GM21381 (cell line): Measurements from ENCODE around the gene PIAS2.
"Not testable (repeated sequence)": the region's sequence is repeated elsewhere in the genome, so short reads cannot be mapped to it uniquely, and the experiment has no call there.

Experiments used
- ATAC-seq: cut with Tn5 transposase; IDR thresholded peaks from one replicate; pipeline ENCODE4 v1.9.1; 2021; ENCODE audit warnings: mild to moderate bottlenecking, moderate library complexity; ENCODE audit not compliant: unreplicated experiment

Gene PIAS2

DNA sequence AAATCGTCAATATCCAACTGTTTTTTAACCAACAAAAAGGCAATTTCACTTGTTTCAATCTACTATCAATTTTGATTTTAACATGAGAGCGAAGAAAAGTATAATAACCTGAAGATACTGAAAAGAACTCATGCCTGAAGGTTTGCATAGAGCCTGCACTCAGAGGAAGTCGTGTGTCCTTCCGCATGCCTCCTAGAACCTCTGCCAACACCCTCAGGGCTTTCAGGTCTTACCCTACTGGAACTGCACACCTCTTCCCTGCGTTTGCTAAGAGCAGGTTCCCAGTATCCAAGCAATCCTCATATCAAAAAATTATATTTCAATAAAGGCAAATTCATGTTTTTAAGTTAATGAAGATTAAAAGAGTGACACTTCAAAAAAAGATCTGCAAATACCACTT lies 74.7 kb downstream of the PIAS2 start:
- ATAC-seq, result no peak

- ATAC-seq, result no peak
Measured at GRCh38 chr18:46833899-46834298, 83.4 kb downstream of the PIAS2 start.

DNA sequence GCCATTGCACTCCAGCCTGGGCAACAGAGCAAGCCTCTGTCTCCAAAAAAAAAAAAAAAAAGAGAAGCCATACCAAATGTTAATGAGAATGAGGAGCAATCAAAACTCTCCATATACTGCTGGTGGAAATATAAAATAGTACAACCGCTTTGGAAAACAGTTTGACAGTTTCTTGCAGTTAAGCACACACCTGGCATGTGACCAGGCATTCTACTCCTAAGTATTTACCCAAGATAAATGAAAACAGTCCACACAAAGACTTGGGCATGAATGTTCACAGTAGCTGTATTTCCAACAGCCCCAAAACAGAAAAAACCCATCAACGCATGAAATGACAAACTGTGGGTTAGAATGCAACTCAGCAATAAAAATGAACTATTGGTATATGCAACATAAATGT lies 84.5 kb downstream of the PIAS2 start:
- no peak for ATAC-seq

GRCh38 chr18:46832422-46832821 lies 84.9 kb downstream of the PIAS2 start:
- not testable (repeated sequence) for ATAC-seq

GRCh38 chr18:46831434-46831833 lies 85.9 kb downstream of the PIAS2 start:
- no peak for ATAC-seq

DNA sequence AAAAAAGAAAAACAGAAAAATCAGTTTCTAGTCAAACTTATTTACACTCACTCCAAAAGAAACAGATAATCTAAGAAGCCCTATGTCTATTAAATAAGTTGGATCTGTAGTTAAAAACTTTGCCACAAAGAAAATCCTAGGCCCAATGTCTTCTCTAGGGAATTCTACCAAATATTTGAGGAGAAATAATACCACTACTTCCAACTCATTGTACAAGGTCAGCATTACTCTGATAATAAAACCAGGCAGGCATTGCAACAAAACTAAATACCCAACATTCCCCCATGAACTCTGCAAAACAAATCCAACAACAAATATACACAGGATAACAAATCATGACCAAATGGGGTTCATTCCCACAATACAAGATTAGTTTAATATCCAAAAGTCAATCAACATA lies 86.7 kb downstream of the PIAS2 start:
- no peak for ATAC-seq

DNA sequence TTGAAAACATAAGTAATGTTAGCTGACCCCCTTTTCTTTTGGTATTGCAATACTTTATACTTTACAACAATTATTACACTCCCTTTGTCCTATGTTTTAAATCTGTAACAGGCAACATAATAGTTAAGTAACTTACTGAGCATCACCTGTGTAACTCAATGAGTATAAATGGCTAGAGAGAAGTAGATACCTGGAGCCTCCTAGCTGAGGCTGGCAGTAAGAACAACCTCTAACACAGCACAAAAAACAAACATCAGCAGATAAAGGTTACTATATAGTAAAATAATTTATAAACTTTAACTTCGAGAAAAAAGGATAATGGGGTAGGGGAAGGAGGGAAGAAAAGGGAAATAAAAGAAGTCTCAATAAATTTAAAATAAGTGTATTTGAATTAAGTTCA lies 87.4 kb downstream of the PIAS2 start:
- ATAC-seq, result no peak

GRCh38 chr18:46829531-46829930 lies 87.8 kb downstream of the PIAS2 start:
- ATAC-seq, result no peak

DNA sequence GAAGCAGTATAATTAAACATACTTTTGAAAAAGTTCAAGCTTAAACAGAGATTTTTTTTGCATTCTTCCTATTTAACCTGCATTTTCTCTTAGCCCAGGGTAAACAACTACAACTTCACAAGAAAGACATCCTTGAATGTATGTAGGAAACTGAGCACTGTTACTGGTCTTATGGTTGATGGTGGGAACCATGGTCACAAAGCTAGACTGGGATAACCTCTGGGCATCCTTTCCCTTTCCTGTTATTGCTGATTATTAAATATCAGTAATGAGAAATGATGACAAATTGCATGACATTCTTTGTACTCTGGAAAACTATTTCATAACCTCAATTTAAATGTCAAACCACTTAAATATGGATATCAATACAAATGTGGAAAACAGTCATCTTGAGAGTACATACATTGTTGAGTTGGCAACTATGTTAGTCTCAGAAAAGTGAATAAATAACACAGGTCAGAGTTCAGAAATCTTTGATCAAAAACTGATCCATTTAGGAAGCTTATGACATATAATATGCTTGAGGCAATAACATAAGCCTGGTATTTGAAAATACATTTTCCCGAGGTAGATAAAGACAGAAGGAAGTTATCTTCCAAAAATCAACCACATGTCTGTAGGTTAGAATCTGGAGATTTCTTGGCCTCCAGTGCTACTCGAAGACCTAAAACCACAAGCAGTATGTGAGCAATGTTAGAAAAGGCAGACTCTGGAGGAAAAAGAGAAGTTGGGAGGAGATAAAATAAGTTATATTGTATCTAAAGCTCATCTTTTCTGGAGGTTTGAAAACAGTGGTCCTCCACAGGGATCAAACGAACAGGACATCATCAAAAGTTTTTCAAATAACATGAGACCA lies 95.2 kb downstream of the PIAS2 start:
- ATAC-seq, result no peak

DNA sequence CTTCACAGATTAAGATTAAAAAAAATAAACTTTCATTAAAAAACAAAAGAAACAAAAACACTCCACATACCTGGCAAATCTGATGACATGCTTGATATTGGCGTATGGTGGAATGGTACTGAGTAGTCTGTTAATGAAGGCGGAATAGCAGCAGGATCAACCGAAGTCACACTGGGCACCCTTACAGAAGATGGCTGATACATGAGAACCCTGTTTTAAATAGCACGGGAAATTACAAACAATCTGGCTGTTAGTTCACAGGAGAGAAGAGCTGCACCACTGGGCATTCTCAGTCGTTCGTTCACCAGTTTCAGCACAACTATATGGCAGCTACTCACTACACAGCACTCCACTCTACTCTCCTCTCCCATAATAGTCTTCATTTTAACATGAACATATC lies 96.4 kb downstream of the PIAS2 start:
- ATAC-seq, result no peak

DNA sequence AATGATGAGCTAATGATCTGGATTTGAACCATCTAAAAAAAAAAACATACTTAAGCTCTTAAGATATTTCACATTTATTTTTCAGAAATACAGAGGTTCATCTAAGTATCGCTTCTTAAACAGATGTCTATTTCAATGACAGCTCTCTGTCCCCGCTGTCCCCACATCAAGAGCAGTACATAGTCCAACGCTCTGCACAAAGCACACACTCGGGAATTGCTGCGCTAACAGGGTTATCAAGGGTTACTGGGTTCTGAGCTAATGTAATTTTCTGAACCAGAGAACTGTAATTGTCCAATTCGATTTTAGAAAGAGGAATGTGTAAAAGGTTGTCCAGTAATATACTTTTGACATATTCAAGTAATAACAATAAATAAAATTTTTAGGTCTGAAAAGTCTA lies 101.6 kb downstream of the PIAS2 start:
- no peak for ATAC-seq

GRCh38 chr18:46814399-46814798 lies 102.9 kb downstream of the PIAS2 start:
- ATAC-seq, result no peak

GRCh38 chr18:46812311-46812710 lies 105.0 kb downstream of the PIAS2 start:
- ATAC-seq, result no peak

DNA sequence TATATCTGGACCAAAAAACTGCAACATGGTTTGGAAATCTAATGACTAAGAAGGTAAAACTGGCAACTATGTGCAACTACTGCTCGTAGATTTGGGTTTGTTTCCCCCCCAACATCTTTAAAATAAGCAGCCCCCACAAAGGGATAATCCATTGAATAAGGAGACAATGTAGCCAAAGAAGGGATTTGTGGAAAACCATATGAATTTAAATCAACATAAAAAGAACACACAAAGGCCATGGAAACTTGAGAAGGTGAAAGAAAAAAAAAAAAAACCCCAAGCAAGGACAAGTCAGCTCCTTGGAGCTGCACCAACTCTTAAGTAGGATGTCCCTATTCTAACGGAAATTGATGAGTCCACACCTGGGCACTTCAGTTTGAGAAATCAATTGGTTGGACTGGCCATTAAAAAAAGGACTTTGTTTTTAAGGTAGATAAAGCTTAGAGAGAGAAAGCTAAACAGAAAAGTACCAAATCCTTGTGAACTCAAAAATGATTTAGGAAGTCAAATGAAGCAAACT lies 106.8 kb downstream of the PIAS2 start:
- no peak for ATAC-seq

- no peak for ATAC-seq
Measured at GRCh38 chr18:46809145-46809544, 108.2 kb downstream of the PIAS2 start.

DNA sequence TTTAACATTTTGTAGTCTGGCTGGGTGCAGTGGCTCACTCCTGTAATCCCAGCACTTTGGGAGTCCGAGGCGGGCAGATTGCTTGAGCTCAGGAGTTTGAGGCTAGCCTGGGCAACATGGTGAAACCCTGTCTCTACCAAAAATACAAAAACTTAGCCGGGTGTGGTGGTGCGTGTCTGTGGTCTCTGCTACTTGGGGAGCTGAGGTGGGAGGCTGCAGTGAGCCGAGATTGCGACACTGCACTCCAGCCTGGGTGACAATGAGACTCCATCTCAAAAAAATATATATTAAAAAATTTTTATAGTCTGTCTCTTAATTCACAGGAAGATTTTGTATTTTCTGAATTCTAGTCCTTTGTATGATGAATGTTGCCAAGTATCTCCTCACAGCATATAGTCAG lies 121.4 kb downstream of the PIAS2 start:
- ATAC-seq, result not testable (repeated sequence)

DNA sequence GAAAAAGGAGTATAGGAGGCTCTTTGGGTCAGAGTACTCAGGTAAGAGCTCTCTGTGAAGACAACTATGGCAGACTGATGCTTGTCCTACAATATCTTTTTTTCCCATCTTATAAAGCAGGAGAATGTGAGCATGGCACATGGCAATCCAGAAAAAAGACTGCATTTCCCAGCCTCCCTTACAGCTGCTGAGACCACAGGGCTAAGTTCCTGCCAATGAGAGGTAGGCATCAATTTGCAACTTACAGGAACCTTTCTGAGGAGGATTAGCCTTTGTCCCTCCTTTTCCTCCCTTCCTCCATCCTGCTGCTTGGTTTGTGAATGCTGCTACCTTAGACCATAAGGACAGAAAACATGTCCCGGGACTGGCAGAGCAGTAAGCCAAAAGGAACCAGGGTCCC lies 122.7 kb downstream of the PIAS2 start:
- ATAC-seq, result no peak

- no peak for ATAC-seq
Measured at GRCh38 chr18:46793565-46793964, 123.7 kb downstream of the PIAS2 start.

- ATAC-seq, result no peak
Measured at GRCh38 chr18:46789088-46789487, 128.2 kb downstream of the PIAS2 start.

GRCh38 chr18:46787674-46788073 lies 129.6 kb downstream of the PIAS2 start:
- no peak for ATAC-seq

DNA sequence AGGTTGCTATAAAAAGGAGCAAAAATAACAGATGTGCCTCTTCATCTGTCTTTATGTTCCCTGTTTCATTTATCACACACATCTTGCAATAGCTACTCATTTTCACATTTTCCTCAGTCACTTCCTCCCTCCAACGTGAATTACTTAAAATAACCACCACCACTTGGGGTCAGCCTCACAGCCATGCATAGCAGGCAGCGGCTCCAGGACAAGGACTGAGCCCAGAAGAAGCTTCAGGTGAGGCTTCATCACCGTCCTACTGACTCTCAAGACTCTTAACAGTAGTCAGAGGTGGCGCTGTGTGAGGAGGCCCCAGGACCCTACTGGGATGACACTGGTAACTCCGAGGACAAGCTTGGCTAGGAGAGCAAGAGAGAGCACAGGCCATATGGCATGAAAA lies 144.9 kb downstream of the PIAS2 start:
- no peak for ATAC-seq

DNA sequence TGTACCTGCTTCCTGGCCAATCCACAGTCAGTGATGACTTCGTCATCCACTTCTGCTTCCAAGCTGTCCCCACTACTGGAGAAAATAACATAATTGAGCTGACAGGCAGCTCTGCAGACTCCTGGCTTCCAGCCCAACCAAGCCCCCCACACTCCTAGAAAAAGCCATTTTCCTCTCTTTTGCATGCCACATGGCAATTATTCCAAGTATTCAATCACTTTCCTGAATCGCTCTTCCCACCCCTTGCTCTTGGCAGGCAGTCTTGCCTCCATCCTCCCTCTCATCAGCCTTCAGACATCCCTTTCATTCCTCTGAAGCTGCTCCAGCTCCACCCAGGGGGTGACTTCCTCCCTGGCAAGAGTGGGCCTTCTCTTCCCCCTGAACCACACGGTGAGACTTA lies 146.2 kb downstream of the PIAS2 start:
- no peak for ATAC-seq

DNA sequence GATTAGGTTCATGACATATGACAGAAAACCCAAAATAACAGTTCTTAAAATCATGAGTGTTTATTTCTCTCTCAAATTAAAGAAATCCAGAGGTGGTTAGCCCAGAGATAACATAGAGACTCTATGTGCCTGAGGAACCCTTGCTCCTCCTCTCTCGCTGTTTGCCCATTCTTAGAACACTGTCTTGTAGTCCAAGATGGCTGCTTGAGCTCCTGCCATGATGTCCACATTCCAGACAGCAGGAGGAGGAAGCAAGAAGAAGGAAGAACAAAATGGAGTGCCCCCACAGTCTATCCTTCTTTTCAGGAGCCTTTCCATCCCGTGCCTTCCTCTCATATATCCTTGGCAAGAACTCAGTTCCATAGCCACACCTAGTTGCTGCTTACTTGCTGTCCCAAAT lies 146.6 kb downstream of the PIAS2 start:
- no peak for ATAC-seq
